Natural killer cell (primary cell): ENCODE results near the gene ZBED1. TPM values are rescaled to one million over a fixed set of nuclear protein-coding genes. Genes with fewer than 3 reads are reported as not detected.

ENCODE experiments used
- ATAC-seq, 3 donors: fragments of 150-1000 bp in 2 of 3; fragments of 200-7000 bp in 1 of 3; cut with Tn5 transposase; 1 replicate in 1 of 3; 2 replicates in 2 of 3; pipeline ENCODE4 v1.10.0; 2021; ENCODE audit warnings: mild to moderate bottlenecking in 2 of 3, moderate library complexity in 2 of 3
- DNase-seq, 2 donors: peaks; one replicate each; pipeline versions ENCODE4 v3.0.0 to v3.0.0-alpha.2; 2013 to 2021; ENCODE audit warnings: mixed read lengths in 1 of 2
- H3K27ac ChIP-seq: one replicate; pipeline ENCODE4 v1.5.1; 2013; ENCODE audit warnings: mild to moderate bottlenecking, low read length
- H3K27me3 ChIP-seq: one replicate; pipeline ENCODE4 v1.6.1; 2013; ENCODE audit warnings: low read length; ENCODE audit not compliant: control insufficient read depth, insufficient read depth
- H3K36me3 ChIP-seq: one replicate; pipeline ENCODE4 v1.6.1; 2013; ENCODE audit warnings: low read length; ENCODE audit not compliant: control insufficient read depth, insufficient read depth
- H3K4me1 ChIP-seq: one replicate; pipeline ENCODE4 v1.6.1; 2013; ENCODE audit warnings: low read length; ENCODE audit not compliant: control insufficient read depth, insufficient read depth
- H3K4me3 ChIP-seq: one replicate; pipeline ENCODE4 v1.5.1; 2013; ENCODE audit warnings: low read length
- H3K9me3 ChIP-seq: one replicate; pipeline ENCODE4 v1.6.1; 2013; ENCODE audit warnings: low read length; ENCODE audit not compliant: control insufficient read depth, insufficient read depth
- H3K27ac Mint-ChIP-seq, 2 donors: one replicate each; pipeline ENCODE4 v1.8.0; 2022; ENCODE audit warnings: mild to moderate bottlenecking in 2 of 2, mixed read lengths in 2 of 2, moderate library complexity in 1 of 2
- H3K27me3 Mint-ChIP-seq, 2 donors: one replicate each; pipeline ENCODE4 v1.8.0; 2022; ENCODE audit warnings: low read depth in 2 of 2, mixed read lengths in 2 of 2
- H3K36me3 Mint-ChIP-seq: one replicate; pipeline ENCODE4 v1.8.0; 2022; ENCODE audit warnings: mixed read lengths
- H3K4me1 Mint-ChIP-seq, 2 donors: one replicate each; pipeline ENCODE4 v1.8.0; 2022; ENCODE audit warnings: mixed read lengths in 2 of 2
- H3K4me3 Mint-ChIP-seq: one replicate; pipeline ENCODE4 v1.8.0; 2022; ENCODE audit warnings: mild to moderate bottlenecking, moderate library complexity, mixed read lengths
- H3K9me3 Mint-ChIP-seq, 2 donors: one replicate each; pipeline ENCODE4 v1.8.0; 2022; ENCODE audit warnings: mixed read lengths in 2 of 2
- CTCF ChIP-seq: fragments of 200-600 bp; IDR thresholded peaks from one replicate; pipeline ENCODE4 v1.8.0; 2022; ENCODE audit warnings: antibody characterized with exemption
- WGBS: methylation state at CpG from one replicate; pipeline ENCODE4 v1.1.7; 2013; ENCODE audit warnings: missing lambda C conversion rate; ENCODE audit not compliant: insufficient coverage; 5-methylcytosine and 5-hydroxymethylcytosine counted together
- intact Hi-C: fragments of 100-400 bp; cut with micrococcal nuclease; formaldehyde crosslinking; loops from one replicate; pipeline ENCODE4 v1.14.2; 2022
- total RNA-seq, 4 donors: library from RNA; stranded (reverse); fragments of 120-200 nt in 1 of 4; gene quantifications; one replicate each; pipeline versions ENCODE4 v1.2.3 to v1.2.4, GENCODE V29; 2013 to 2022

ZBED1 gene
- total RNA-seq, 3 donors from 2014 or later (not counting 1 experiment from before 2014, with no cell fraction given): 30.5 to 36.3 (median 33.8) TPM

GRCh38 chrX:2511326-2511725 lies 10.6 kb upstream of the ZBED1 start:
- H3K27ac Mint-ChIP-seq: no peak overlapping the region
- no peaks in the 10 kb centered on the region for H3K27me3 ChIP-seq
- no peak overlapping the region for H3K4me3 Mint-ChIP-seq
- H3K27ac ChIP-seq: no peak overlapping the region
- no peaks in the 10 kb centered on the region for H3K9me3 Mint-ChIP-seq
- no peak for TF ChIP-seq CTCF
- intact Hi-C loops: no loop called here
- 96% methylated on average over 6 of the region's 6 CpGs for WGBS
- H3K4me1 Mint-ChIP-seq: no peaks in the 10 kb centered on the region
- DNase-seq (no peak), ATAC-seq (no peak)
- H3K27me3 Mint-ChIP-seq: peaks cover 0 to 9% of the 10 kb centered on the region in 2 donors
- no peaks in the 10 kb centered on the region for H3K9me3 ChIP-seq
- H3K4me1 ChIP-seq: no peaks in the 10 kb centered on the region
- H3K36me3 Mint-ChIP-seq: no peaks in the 10 kb centered on the region
- no peaks in the 10 kb centered on the region for H3K36me3 ChIP-seq
- no peak overlapping the region for H3K4me3 ChIP-seq

GRCh38 chrX:2508648-2509335 lies 8.0 kb upstream of the ZBED1 start:
- DNase-seq: no peak
- intact Hi-C loops: no loop called here
- H3K27me3 Mint-ChIP-seq: peaks cover 0 to 5% of the 10 kb centered on the region in 2 donors
- H3K4me1 Mint-ChIP-seq: no peaks in the 10 kb centered on the region
- H3K36me3 Mint-ChIP-seq: no peaks in the 10 kb centered on the region
- no peak overlapping the region for H3K4me3 ChIP-seq
- WGBS: 84% methylated on average over 9 of the region's 9 CpGs
- TF ChIP-seq CTCF: no peak
- no peaks in the 10 kb centered on the region for H3K9me3 ChIP-seq
- no peak overlapping the region for H3K27ac Mint-ChIP-seq
- no peaks in the 10 kb centered on the region for H3K36me3 ChIP-seq
- H3K27ac ChIP-seq: no peak overlapping the region
- H3K27me3 ChIP-seq: no peaks in the 10 kb centered on the region
- H3K9me3 Mint-ChIP-seq: no peaks in the 10 kb centered on the region
- H3K4me1 ChIP-seq: no peaks in the 10 kb centered on the region
- no peak overlapping the region for H3K4me3 Mint-ChIP-seq
- no peak for ATAC-seq

GRCh38 chrX:2507904-2508627 lies 7.3 kb upstream of the ZBED1 start:
- H3K9me3 Mint-ChIP-seq: no peaks in the 10 kb centered on the region
- Histone ChIP-seq H3K9me3 (no peaks in the 10 kb centered on the region), H3K27ac (no peak overlapping the region), H3K4me3 (no peak overlapping the region), H3K4me1 (no peaks in the 10 kb centered on the region), H3K36me3 (no peaks in the 10 kb centered on the region), H3K27me3 (no peaks in the 10 kb centered on the region)
- intact Hi-C loops: no loop called here
- TF ChIP-seq CTCF: no peak
- ATAC-seq: no peak
- H3K27me3 Mint-ChIP-seq: peaks cover 0 to 5% of the 10 kb centered on the region in 2 donors
- no peak overlapping the region for H3K27ac Mint-ChIP-seq
- 91% methylated on average over 6 of the region's 8 CpGs for WGBS
- H3K36me3 Mint-ChIP-seq: no peaks in the 10 kb centered on the region
- no peak for DNase-seq
- H3K4me1 Mint-ChIP-seq: no peaks in the 10 kb centered on the region
- H3K4me3 Mint-ChIP-seq: no peak overlapping the region
